PC-9 (cell line): ENCODE measurements around the gene ZNF486.

Experiments used
- EZH2 ChIP-seq: fragments of 200-600 bp; sonication (generic); IDR thresholded peaks from 2 replicates; pipeline ENCODE4 v1.8.0; 2017; ENCODE audit warnings: antibody characterized with exemption, low read depth
- TF ChIP-seq, protein P1 (sequence below): fragments of 200-600 bp; sonication (generic); conservative IDR thresholded peaks from 2 replicates; pipeline ENCODE4 v1.6.1; 2017; ENCODE audit warnings: mixed run types, antibody characterized with exemption, mild to moderate bottlenecking, moderate library complexity

DNA sequence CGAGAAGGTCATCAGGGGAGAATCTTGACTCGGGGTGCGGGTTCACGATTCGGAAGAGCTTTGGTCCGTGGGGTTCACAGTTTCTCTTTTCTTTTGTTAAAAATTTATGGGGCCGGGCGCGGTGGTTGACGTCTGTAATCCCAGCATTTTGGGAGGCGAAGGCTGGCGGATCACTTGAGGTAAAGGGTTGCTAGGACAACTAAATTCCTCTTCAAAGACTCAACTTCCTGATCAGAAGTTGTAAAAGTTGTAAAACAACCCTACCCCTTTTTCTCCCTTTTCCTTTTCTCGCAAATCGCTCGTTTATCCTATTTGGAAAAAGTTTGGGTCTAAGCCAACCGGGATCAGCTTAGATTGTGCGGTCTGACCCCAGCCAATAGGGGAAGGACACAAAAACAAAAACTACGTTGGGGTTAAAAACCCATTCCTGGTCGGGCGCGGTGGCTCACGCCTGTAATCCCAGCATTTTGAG is 673 bp downstream of the ZNF486 start:
- TF ChIP-seq, protein P1, sequence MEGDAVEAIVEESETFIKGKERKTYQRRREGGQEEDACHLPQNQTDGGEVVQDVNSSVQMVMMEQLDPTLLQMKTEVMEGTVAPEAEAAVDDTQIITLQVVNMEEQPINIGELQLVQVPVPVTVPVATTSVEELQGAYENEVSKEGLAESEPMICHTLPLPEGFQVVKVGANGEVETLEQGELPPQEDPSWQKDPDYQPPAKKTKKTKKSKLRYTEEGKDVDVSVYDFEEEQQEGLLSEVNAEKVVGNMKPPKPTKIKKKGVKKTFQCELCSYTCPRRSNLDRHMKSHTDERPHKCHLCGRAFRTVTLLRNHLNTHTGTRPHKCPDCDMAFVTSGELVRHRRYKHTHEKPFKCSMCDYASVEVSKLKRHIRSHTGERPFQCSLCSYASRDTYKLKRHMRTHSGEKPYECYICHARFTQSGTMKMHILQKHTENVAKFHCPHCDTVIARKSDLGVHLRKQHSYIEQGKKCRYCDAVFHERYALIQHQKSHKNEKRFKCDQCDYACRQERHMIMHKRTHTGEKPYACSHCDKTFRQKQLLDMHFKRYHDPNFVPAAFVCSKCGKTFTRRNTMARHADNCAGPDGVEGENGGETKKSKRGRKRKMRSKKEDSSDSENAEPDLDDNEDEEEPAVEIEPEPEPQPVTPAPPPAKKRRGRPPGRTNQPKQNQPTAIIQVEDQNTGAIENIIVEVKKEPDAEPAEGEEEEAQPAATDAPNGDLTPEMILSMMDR, result no peak
- no peak for TF ChIP-seq EZH2
